Activated CD4-positive, alpha-beta T cell treated with anti-CD3 and anti-CD28 coated beads, Interleukin-10, Interleukin-2, amounts not matched to agents 100 ng/mL and 50 ng/mL, durations not matched to agents 16 hours and 8 hours (primary cell): ENCODE measurements around the gene PPIP5K1.

Source experiments
- DNase-seq: peaks from one replicate; pipeline ENCODE4 v3.0.0-alpha.2; 2020

The PPIP5K1 gene

GRCh38 chr15:43487271-43487895, 102.6 kb downstream of the PPIP5K1 start:
- DNase-seq = no peak

DNA sequence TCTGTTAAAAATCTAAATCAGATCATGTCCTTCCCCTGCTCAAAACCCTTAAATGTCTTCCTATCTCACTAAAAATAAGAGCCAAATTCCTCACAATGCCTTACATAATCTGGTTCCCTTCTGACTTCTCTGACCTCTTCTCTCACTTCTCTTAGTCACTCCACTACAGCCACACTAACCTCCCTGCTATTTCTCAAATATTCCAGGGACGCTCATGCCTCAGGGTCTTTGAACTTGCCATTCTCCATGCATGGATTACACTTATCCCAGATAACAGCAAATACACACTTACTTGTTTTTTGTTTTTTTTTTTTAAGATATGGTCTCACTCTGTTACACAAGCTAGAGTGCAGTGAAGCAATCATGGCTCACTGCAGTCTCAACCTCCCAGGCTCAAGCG, 105.6 kb downstream of the PPIP5K1 start:
- no peak for DNase-seq
